DND-41 (cell line): Measurements from ENCODE around the gene FLVCR2.

ENCODE experiments used
- EZH2 ChIP-seq: IDR thresholded peaks from 3 replicates; pipeline ENCODE4 v1.6.1; 2012; ENCODE audit warnings: borderline replicate concordance, low read depth, mild to moderate bottlenecking, moderate library complexity, low read length, inconsistent platforms; ENCODE audit not compliant: severe bottlenecking
- TF ChIP-seq, protein P1 (sequence below): IDR thresholded peaks from 2 replicates; pipeline ENCODE4 v1.5.1; 2012; ENCODE audit warnings: borderline replicate concordance, low read length, moderate library complexity, mild to moderate bottlenecking; ENCODE audit not compliant: poor library complexity, severe bottlenecking; ENCODE audit errors: extremely low read depth

- no peak for TF ChIP-seq EZH2
- TF ChIP-seq, protein P1, sequence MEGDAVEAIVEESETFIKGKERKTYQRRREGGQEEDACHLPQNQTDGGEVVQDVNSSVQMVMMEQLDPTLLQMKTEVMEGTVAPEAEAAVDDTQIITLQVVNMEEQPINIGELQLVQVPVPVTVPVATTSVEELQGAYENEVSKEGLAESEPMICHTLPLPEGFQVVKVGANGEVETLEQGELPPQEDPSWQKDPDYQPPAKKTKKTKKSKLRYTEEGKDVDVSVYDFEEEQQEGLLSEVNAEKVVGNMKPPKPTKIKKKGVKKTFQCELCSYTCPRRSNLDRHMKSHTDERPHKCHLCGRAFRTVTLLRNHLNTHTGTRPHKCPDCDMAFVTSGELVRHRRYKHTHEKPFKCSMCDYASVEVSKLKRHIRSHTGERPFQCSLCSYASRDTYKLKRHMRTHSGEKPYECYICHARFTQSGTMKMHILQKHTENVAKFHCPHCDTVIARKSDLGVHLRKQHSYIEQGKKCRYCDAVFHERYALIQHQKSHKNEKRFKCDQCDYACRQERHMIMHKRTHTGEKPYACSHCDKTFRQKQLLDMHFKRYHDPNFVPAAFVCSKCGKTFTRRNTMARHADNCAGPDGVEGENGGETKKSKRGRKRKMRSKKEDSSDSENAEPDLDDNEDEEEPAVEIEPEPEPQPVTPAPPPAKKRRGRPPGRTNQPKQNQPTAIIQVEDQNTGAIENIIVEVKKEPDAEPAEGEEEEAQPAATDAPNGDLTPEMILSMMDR, result no peak
Observed at GRCh38 chr14:75625034-75625433, 46.6 kb downstream of the FLVCR2 start.
